Stimulated activated naive CD8-positive, alpha-beta T cell treated with anti-CD3 and anti-CD28 coated beads, Interleukin-15, amount 100 ng/mL, for 72 hours (primary cell): ENCODE results near the gene RMI1.
A peak's percentile ranks its signal among the peaks of the same experiment; 100 is the strongest.
"Not testable (repeated sequence)": the region's sequence is repeated elsewhere in the genome, so short reads cannot be mapped to it uniquely, and the experiment has no call there.

ENCODE experiments used
- ATAC-seq: fragments of 150-1000 bp; cut with Tn5 transposase; 2 replicates; pipeline ENCODE4 v1.10.0; 2021; ENCODE audit warnings: mild to moderate bottlenecking, moderate library complexity
- DNase-seq, 2 donors: peaks; one replicate each; pipeline ENCODE4 v3.0.0; 2021 to 2022
- H3K27ac Mint-ChIP-seq, 2 donors: one replicate each; pipeline ENCODE4 v1.8.0; 2022; ENCODE audit warnings: mild to moderate bottlenecking in 2 of 2, mixed read lengths in 2 of 2, moderate library complexity in 2 of 2
- H3K27me3 Mint-ChIP-seq: one replicate; pipeline ENCODE4 v1.8.0; 2022; ENCODE audit warnings: mixed read lengths
- H3K4me1 Mint-ChIP-seq: one replicate; pipeline ENCODE4 v1.8.0; 2022; ENCODE audit warnings: mild to moderate bottlenecking, mixed read lengths
- H3K4me3 Mint-ChIP-seq, 2 donors: one replicate each; pipeline ENCODE4 v1.8.0; 2022; ENCODE audit warnings: mild to moderate bottlenecking in 2 of 2, mixed read lengths in 2 of 2, moderate library complexity in 1 of 2
- H3K9me3 Mint-ChIP-seq, 2 donors: one replicate each; pipeline ENCODE4 v1.8.0; 2022; ENCODE audit warnings: mixed read lengths in 2 of 2

RMI1 gene

GRCh38 chr9:83980395-83981125 lies at the start of gene RMI1:
TSS of gene RMI1 (plus strand) at chr9:83980805. CDS start at chr9:84000987, 20,182 bp downstream.
- ATAC-seq = peak; percentile 83
- H3K9me3 Mint-ChIP-seq = no peaks in the 10 kb centered on the region
- peak; percentile 97 to 98 for DNase-seq
- peaks cover 43% of the 10 kb centered on the region for H3K4me1 Mint-ChIP-seq
- H3K27me3 Mint-ChIP-seq = no peaks in the 10 kb centered on the region
- peak within 1 kb of the TSS; percentile 84 to 97 for H3K4me3 Mint-ChIP-seq
- peak within 1 kb of the TSS; percentile 97 to 100 for H3K27ac Mint-ChIP-seq

GRCh38 chr9:83930881-83931280 lies 49.7 kb upstream of the RMI1 start:
- no peaks in the 10 kb centered on the region for H3K9me3 Mint-ChIP-seq
- ATAC-seq (no peak), DNase-seq (no peak)
- H3K27ac Mint-ChIP-seq = no peak overlapping the region
- H3K4me1 Mint-ChIP-seq = peaks cover 9% of the 10 kb centered on the region
- no peaks in the 10 kb centered on the region for H3K27me3 Mint-ChIP-seq
- no peak overlapping the region for H3K4me3 Mint-ChIP-seq

GRCh38 chr9:83932011-83932410 lies 48.6 kb upstream of the RMI1 start:
- Mint-ChIP-seq H3K4me3 (no peak overlapping the region), H3K9me3 (no peaks in the 10 kb centered on the region), H3K4me1 (peaks cover 9% of the 10 kb centered on the region), H3K27ac (peak overlapping the region in 1 of 2 donors; percentile 22), H3K27me3 (no peaks in the 10 kb centered on the region)
- no peak for DNase-seq
- no peak for ATAC-seq

GRCh38 chr9:83932851-83933250 lies 47.8 kb upstream of the RMI1 start:
- Mint-ChIP-seq H3K9me3 (no peaks in the 10 kb centered on the region), H3K27me3 (no peaks in the 10 kb centered on the region), H3K4me1 (peaks cover 9% of the 10 kb centered on the region), H3K4me3 (no peak overlapping the region), H3K27ac (no peak overlapping the region)
- DNase-seq (no peak), ATAC-seq (no peak)

- Mint-ChIP-seq H3K4me3 (no peak overlapping the region), H3K9me3 (no peaks in the 10 kb centered on the region), H3K4me1 (peaks cover 9% of the 10 kb centered on the region), H3K27me3 (no peaks in the 10 kb centered on the region), H3K27ac (no peak overlapping the region)
- ATAC-seq = no peak
- no peak for DNase-seq
Observed at GRCh38 chr9:83933790-83934189, 46.8 kb upstream of the RMI1 start.

GRCh38 chr9:83934569-83935275 lies 45.9 kb upstream of the RMI1 start:
- Mint-ChIP-seq H3K9me3 (no peaks in the 10 kb centered on the region), H3K4me1 (peaks cover 9% of the 10 kb centered on the region), H3K4me3 (no peak overlapping the region), H3K27me3 (no peaks in the 10 kb centered on the region), H3K27ac (no peak overlapping the region)
- no peak for DNase-seq
- ATAC-seq = no peak

- Mint-ChIP-seq H3K27ac (no peak overlapping the region), H3K9me3 (no peaks in the 10 kb centered on the region), H3K4me1 (peaks cover 9% of the 10 kb centered on the region), H3K4me3 (no peak overlapping the region), H3K27me3 (no peaks in the 10 kb centered on the region)
- ATAC-seq (no peak), DNase-seq (no peak)
Observed at GRCh38 chr9:83935276-83935935, 45.2 kb upstream of the RMI1 start.

GRCh38 chr9:83936523-83936922 lies 44.1 kb upstream of the RMI1 start:
- Mint-ChIP-seq H3K9me3 (no peaks in the 10 kb centered on the region), H3K4me3 (no peak overlapping the region), H3K4me1 (peaks cover 5% of the 10 kb centered on the region), H3K27me3 (no peaks in the 10 kb centered on the region), H3K27ac (no peak overlapping the region)
- DNase-seq = no peak
- no peak for ATAC-seq

- ATAC-seq (peak; percentile 72), DNase-seq (peak in 1 of 2 donors; percentile 38)
- Mint-ChIP-seq H3K9me3 (no peaks in the 10 kb centered on the region), H3K27ac (no peak overlapping the region), H3K27me3 (no peaks in the 10 kb centered on the region), H3K4me1 (no peaks in the 10 kb centered on the region), H3K4me3 (no peak overlapping the region)
Observed at GRCh38 chr9:83937861-83938455, 42.6 kb upstream of the RMI1 start.

GRCh38 chr9:83940590-83941303 lies 39.9 kb upstream of the RMI1 start:
- Mint-ChIP-seq H3K27me3 (no peaks in the 10 kb centered on the region), H3K27ac (peak overlapping the region in 1 of 2 donors; percentile 31), H3K4me3 (no peak overlapping the region), H3K4me1 (no peaks in the 10 kb centered on the region), H3K9me3 (no peaks in the 10 kb centered on the region)
- DNase-seq (no peak), ATAC-seq (no peak)

- not testable (repeated sequence) for H3K9me3 Mint-ChIP-seq, H3K27me3 Mint-ChIP-seq, DNase-seq, H3K4me1 Mint-ChIP-seq, H3K4me3 Mint-ChIP-seq, H3K27ac Mint-ChIP-seq
- peak; percentile 42 for ATAC-seq
Observed at GRCh38 chr9:83948096-83948495, 32.5 kb upstream of the RMI1 start.

- ATAC-seq (peak; percentile 68), DNase-seq (peak; percentile 38 to 49)
- H3K9me3 Mint-ChIP-seq = no peaks in the 10 kb centered on the region
- no peaks in the 10 kb centered on the region for H3K27me3 Mint-ChIP-seq
- peak overlapping the region; percentile 99 to 100 for H3K4me3 Mint-ChIP-seq
- peak overlapping the region; percentile 98 to 99 for H3K27ac Mint-ChIP-seq
- H3K4me1 Mint-ChIP-seq = peaks cover 22% of the 10 kb centered on the region
Observed at GRCh38 chr9:83956086-83956435, 24.5 kb upstream of the RMI1 start.

- peak; percentile 90 for ATAC-seq
- DNase-seq = peak; percentile 63 to 79
- Mint-ChIP-seq H3K4me3 (peak overlapping the region; percentile 99 to 100), H3K9me3 (no peaks in the 10 kb centered on the region), H3K27me3 (no peaks in the 10 kb centered on the region), H3K4me1 (peaks cover 22% of the 10 kb centered on the region), H3K27ac (peak overlapping the region; percentile 98 to 99)
Observed at GRCh38 chr9:83956436-83957247, 24.0 kb upstream of the RMI1 start.

- DNase-seq (no peak), ATAC-seq (no peak)
- H3K9me3 Mint-ChIP-seq = no peaks in the 10 kb centered on the region
- H3K4me1 Mint-ChIP-seq = peaks cover 22% of the 10 kb centered on the region
- H3K27me3 Mint-ChIP-seq = no peaks in the 10 kb centered on the region
- peak overlapping the region; percentile 99 to 100 for H3K4me3 Mint-ChIP-seq
- peak overlapping the region in 1 of 2 donors; percentile 98 for H3K27ac Mint-ChIP-seq
Observed at GRCh38 chr9:83957248-83957513, 23.4 kb upstream of the RMI1 start.

GRCh38 chr9:83959061-83959460 lies 21.5 kb upstream of the RMI1 start:
- ATAC-seq = no peak
- no peaks in the 10 kb centered on the region for H3K27me3 Mint-ChIP-seq
- H3K9me3 Mint-ChIP-seq = no peaks in the 10 kb centered on the region
- H3K27ac Mint-ChIP-seq = no peak overlapping the region
- no peak for DNase-seq
- H3K4me1 Mint-ChIP-seq = peaks cover 22% of the 10 kb centered on the region
- no peak overlapping the region for H3K4me3 Mint-ChIP-seq
